Colon (tissue), 2 donors: Measurements from ENCODE around the gene SLC38A4.
"Not testable (repeated sequence)": the region's sequence is repeated elsewhere in the genome, so short reads cannot be mapped to it uniquely, and the experiment has no call there.

Source experiments
- FAIRE-seq: peaks from 2 replicates; lab custom pipeline; 2012; peaks lifted over from hg19 to GRCh38; lab: Jason Lieb, UNC
- donor health status: control.
- donor health status: control.

The SLC38A4 gene

DNA sequence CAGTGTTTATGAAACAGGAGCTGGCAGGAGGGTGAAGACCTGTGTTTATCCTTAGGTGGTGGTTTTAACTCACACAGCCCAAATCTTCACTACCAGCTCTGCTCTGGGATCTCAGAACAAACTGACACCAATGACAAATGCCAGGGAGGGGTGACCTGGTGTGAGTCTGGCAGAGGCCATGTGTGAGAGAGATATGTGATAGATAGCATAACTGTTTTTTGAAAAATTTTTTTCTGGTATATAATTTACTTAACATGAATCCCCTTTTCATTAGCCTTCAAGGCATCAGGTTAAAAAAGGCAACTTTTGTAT is 51.5 kb downstream of the SLC38A4 start:
- no peak for FAIRE-seq

GRCh38 chr12:46773586-46774321 is 52.0 kb downstream of the SLC38A4 start:
- FAIRE-seq, result no peak

GRCh38 chr12:46771268-46771827 is 54.4 kb downstream of the SLC38A4 start:
- FAIRE-seq, result no peak

DNA sequence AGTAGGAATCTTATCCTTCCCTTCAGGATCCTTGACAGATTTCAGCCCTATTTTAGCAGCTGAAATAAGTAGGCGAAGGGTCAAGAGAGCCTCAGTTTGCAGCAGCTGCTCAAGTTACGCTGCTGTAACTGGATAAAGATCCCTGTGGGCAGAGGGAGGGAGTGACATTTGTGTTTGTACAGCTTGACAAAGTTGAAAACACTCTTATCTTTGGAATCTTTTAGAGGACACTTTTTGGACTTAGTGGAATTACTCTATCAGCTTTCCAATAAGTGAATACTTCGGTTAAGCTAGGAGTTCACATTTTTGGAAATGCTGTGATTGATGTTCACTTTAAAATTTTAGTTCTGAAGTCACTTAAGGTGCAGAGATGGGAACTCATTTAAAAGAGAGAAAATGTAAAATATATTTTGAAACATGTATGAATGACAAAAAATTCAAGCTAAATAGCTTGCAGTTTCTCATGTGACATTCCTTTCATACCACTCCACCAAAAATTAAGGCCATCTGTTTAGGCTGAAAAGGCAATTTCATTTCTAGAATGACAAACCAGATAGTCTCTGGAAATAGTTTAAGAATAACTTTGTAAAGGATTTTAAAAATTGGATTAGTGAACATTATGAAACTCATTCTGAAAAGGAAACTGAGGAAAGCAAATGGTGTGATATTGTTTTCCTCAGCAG is 55.2 kb downstream of the SLC38A4 start:
- FAIRE-seq, result no peak

- no peak for FAIRE-seq
Observed at GRCh38 chr12:46764005-46764404, 61.8 kb downstream of the SLC38A4 start.

GRCh38 chr12:46763230-46763629 is 62.6 kb downstream of the SLC38A4 start:
- FAIRE-seq, result no peak

GRCh38 chr12:46754550-46754949 is 71.2 kb downstream of the SLC38A4 start:
- FAIRE-seq, result no peak

- no peak for FAIRE-seq
Observed at GRCh38 chr12:46752396-46752795, 73.4 kb downstream of the SLC38A4 start.

GRCh38 chr12:46751173-46751572 is 74.6 kb downstream of the SLC38A4 start:
- FAIRE-seq, result no peak

DNA sequence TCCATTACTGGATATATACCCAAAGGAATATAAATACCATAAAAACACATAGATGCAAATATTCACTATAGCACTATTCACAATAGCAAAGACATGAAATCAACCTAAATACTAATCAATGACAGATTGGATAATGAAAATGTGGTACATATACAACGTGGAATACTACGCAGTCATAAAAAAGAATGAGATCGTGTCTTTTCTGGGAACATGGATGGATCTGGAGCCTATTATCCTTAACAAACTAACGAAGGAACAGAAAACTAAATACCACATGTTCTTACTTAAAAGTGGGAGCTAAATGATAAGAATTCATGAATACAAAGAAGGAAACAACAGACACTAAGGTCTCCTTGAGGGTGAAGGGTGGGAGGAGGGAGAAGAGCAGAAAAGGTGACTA is 76.5 kb downstream of the SLC38A4 start:
- no peak for FAIRE-seq

- FAIRE-seq, result no peak
Observed at GRCh38 chr12:46744283-46744682, 81.5 kb downstream of the SLC38A4 start.

DNA sequence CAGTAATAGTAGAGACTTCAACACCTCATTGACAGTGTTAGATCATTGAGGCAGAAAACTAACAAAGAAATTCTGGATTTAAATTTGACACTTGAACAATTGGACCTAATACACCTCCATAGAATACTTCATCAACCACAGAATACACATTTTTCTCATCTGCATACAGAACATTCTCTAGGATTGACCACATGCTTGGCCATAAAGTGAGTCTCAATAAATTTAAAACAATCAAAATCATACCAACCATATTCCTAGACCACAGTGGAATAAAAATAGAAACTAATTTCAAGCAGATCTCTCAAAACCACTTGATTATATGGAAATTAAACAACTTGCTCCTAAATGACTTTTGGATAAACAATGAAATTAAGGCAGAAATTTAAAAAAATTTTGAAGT is 82.3 kb downstream of the SLC38A4 start:
- no peak for FAIRE-seq

- not testable (repeated sequence) for FAIRE-seq
Observed at GRCh38 chr12:46742271-46742670, 83.5 kb downstream of the SLC38A4 start.

DNA sequence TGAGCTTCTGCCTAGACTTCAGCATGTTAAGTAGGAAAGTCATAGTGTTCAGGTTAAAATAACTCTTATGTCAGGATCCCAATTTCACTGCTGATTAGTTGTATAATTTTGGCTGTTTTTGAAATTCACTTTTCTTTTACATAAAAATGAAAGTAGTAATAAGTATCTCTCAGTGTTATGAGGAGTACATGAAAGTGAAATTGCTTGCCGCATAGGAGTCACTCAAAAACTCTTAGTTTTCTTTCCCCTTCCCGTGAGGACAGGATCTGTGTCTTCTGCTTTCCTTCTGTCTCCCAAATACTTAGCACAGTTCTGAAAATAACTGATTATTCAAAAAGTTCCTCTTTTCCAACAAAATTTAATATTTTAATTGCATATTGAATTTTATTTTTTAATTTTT is 100.5 kb downstream of the SLC38A4 start:
- FAIRE-seq, result no peak

GRCh38 chr12:46723629-46724419 is 102.0 kb downstream of the SLC38A4 start:
- no peak for FAIRE-seq

- no peak for FAIRE-seq
Observed at GRCh38 chr12:46722394-46723185, 103.2 kb downstream of the SLC38A4 start.

DNA sequence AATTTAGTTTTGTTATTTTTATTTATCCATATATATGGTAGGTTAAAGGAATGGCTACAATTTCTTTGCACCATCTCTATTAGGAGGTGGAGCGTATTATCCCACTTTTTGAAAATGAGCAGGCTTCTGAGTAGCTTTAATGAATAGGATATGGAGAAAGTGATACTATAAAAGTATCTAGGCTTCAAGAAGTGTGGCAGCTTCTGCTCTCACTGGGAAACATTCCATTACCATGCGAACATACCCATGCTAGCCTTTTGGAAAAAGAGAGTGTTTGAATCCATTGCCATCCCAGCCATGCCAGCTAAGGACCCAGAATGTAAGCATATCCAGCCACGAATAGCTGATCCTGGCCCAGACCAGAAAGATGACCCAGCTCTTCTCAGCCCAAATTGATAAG is 107.3 kb downstream of the SLC38A4 start:
- FAIRE-seq, result no peak

GRCh38 chr12:46717868-46718267 is 107.9 kb downstream of the SLC38A4 start:
- no peak for FAIRE-seq

DNA sequence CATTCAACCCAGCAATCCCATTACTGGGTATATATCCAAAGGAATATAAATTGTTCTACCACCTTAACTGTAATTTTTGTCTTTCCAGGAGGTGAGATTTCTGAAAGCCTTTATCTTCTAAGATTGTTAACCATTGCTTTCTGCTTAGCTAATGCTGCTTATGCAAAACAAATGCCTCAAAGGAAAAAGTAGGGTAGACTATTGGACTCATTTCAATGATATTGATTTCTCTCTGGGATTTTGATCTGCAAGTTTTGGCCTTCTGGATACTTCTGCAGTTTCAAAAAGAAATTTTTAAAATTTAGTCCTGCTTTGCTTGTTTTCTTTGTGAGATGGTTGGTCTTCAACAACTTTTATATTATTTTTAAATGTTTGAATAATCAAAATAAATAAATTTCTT is 108.6 kb downstream of the SLC38A4 start:
- FAIRE-seq, result no peak
